Panc1 (cell line): ENCODE measurements around the gene ZIM2.

Source experiments
- POLR2AphosphoS5 ChIP-seq: IDR thresholded peaks from 2 replicates; pipeline ENCODE4 v1.6.1; 2012; ENCODE audit warnings: mild to moderate bottlenecking, low read depth, low read length, moderate library complexity
- SIN3A ChIP-seq: IDR thresholded peaks from 2 replicates; pipeline ENCODE4 v1.6.1; 2012; ENCODE audit warnings: low read depth, mild to moderate bottlenecking, low read length, moderate library complexity, borderline replicate concordance; ENCODE audit not compliant: insufficient read depth
- TCF7L2 ChIP-seq: IDR thresholded peaks from 2 replicates; pipeline ENCODE4 v1.6.1; 2011; ENCODE audit warnings: mild to moderate bottlenecking, low read depth, low read length, inconsistent platforms
- TF ChIP-seq, protein P1 (sequence below): fragments of 450-650 bp; IDR thresholded peaks from 2 replicates; pipeline ENCODE4 v1.5.1; 2017; ENCODE audit warnings: mild to moderate bottlenecking
- TF ChIP-seq, protein P2 (sequence below), 2 experiments: IDR thresholded peaks; 2 replicates each; pipeline ENCODE4 v1.6.1; 2011 to 2012; ENCODE audit warnings: low read depth in 2 of 2, control low read depth in 1 of 2, low read length in 1 of 2, mild to moderate bottlenecking in 1 of 2, moderate library complexity in 1 of 2; ENCODE audit not compliant: insufficient read depth in 1 of 2

- TF ChIP-seq, protein P1, sequence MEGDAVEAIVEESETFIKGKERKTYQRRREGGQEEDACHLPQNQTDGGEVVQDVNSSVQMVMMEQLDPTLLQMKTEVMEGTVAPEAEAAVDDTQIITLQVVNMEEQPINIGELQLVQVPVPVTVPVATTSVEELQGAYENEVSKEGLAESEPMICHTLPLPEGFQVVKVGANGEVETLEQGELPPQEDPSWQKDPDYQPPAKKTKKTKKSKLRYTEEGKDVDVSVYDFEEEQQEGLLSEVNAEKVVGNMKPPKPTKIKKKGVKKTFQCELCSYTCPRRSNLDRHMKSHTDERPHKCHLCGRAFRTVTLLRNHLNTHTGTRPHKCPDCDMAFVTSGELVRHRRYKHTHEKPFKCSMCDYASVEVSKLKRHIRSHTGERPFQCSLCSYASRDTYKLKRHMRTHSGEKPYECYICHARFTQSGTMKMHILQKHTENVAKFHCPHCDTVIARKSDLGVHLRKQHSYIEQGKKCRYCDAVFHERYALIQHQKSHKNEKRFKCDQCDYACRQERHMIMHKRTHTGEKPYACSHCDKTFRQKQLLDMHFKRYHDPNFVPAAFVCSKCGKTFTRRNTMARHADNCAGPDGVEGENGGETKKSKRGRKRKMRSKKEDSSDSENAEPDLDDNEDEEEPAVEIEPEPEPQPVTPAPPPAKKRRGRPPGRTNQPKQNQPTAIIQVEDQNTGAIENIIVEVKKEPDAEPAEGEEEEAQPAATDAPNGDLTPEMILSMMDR = no peak
- TF ChIP-seq POLR2AphosphoS5 (no peak), SIN3A (no peak), TCF7L2 (no peak)
- TF ChIP-seq, protein P2, sequence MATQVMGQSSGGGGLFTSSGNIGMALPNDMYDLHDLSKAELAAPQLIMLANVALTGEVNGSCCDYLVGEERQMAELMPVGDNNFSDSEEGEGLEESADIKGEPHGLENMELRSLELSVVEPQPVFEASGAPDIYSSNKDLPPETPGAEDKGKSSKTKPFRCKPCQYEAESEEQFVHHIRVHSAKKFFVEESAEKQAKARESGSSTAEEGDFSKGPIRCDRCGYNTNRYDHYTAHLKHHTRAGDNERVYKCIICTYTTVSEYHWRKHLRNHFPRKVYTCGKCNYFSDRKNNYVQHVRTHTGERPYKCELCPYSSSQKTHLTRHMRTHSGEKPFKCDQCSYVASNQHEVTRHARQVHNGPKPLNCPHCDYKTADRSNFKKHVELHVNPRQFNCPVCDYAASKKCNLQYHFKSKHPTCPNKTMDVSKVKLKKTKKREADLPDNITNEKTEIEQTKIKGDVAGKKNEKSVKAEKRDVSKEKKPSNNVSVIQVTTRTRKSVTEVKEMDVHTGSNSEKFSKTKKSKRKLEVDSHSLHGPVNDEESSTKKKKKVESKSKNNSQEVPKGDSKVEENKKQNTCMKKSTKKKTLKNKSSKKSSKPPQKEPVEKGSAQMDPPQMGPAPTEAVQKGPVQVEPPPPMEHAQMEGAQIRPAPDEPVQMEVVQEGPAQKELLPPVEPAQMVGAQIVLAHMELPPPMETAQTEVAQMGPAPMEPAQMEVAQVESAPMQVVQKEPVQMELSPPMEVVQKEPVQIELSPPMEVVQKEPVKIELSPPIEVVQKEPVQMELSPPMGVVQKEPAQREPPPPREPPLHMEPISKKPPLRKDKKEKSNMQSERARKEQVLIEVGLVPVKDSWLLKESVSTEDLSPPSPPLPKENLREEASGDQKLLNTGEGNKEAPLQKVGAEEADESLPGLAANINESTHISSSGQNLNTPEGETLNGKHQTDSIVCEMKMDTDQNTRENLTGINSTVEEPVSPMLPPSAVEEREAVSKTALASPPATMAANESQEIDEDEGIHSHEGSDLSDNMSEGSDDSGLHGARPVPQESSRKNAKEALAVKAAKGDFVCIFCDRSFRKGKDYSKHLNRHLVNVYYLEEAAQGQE (IDR thresholded peaks at IDR 0.05; ENCODE audit: insufficient read depth in 1 of 2, low read depth in 2 of 2, low read length in 1 of 2) = no peak
Measured at GRCh38 chr19:56814656-56815055, 25.9 kb downstream of the ZIM2 start.
